HG03175 (cell line): ENCODE measurements around the gene SLC25A33.
A peak's percentile ranks its signal among the peaks of the same experiment; 100 is the strongest.
"Not testable (repeated sequence)": the region's sequence is repeated elsewhere in the genome, so short reads cannot be mapped to it uniquely, and the experiment has no call there.

ENCODE experiments used
- ATAC-seq: cut with Tn5 transposase; IDR thresholded peaks from one replicate; pipeline ENCODE4 v1.9.1; 2021; ENCODE audit warnings: mild to moderate bottlenecking, moderate library complexity; ENCODE audit not compliant: unreplicated experiment

Gene SLC25A33

DNA sequence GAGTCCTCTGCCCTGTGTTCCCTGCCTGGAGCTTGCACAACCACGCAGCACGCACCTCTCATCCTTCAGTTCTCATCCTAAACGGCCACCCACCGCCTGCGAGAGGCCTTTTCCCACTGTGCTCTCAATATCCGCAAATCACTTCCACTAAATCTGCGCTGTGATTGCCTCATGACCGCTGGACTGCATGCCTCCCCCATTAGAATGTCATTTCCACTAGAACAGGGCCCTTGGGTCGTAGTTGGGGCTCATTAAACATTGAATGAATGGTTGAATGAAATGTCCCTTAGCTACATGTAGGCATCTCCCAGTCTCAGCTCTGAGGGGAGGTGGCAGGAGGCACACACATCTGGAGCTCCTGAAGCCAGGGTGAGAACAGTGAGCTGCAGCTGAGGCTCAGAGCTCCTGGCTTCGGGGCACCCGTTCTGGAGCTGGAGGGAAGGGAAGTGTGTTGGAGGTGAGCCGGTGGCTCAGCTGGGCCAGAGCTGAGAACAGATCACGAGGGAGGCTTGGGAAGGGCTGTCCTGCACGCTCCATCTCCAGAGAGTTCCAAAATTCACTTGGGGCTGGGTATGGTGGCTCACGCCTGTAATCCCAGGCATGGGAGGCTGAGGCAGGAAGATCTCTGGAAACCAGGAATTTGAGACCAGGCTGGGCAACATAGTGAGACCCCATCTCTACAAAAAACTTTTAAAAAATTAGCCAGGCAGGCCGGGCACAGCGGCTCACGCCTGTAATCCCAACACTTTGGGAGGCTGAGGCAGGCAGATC, 79.8 kb downstream of the SLC25A33 start:
- ATAC-seq = no peak

DNA sequence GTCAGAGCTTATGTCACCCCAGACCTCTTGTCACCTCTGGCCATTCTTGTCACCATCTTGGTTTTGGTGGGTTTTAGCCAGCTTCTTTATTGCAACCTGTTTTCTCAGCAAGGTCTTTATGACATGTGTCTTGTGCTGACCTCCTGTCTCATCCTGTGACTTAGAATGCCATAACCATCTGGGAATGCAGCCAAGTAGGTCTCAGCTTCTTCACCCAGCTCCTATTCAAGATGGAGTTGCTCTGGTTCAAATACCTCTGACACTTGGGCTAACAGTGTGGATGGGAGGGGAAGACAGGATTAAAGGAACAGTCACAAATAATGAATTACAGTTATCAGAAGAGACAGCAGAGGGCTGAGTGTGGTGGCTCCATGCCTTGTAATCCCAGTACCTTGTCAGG, 81.8 kb downstream of the SLC25A33 start:
- no peak for ATAC-seq

DNA sequence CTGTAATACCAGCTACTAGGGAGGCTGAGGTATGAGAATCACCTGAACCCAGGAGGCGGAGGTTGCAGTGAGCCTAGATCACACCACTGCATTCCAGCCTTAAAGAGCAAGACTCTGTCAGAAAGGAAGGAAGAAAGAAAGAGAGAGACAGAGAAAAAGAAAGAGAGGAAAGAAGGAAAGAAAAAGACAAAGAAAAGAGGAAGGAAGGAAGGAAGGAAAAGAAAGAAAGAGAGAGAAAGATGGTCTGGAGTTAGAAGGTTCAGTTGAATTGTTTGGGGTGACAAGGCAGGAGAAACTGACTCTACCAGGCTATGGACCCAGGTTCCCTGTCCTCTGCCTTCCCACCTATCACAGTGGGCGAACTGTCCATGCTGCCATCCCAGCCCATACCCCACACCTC, 84.8 kb downstream of the SLC25A33 start:
- no peak for ATAC-seq

- ATAC-seq = not testable (repeated sequence)
Measured at GRCh38 chr1:9625030-9625429, 85.8 kb downstream of the SLC25A33 start.

- ATAC-seq = peak; percentile 38
Measured at GRCh38 chr1:9626201-9626608, 86.9 kb downstream of the SLC25A33 start.

DNA sequence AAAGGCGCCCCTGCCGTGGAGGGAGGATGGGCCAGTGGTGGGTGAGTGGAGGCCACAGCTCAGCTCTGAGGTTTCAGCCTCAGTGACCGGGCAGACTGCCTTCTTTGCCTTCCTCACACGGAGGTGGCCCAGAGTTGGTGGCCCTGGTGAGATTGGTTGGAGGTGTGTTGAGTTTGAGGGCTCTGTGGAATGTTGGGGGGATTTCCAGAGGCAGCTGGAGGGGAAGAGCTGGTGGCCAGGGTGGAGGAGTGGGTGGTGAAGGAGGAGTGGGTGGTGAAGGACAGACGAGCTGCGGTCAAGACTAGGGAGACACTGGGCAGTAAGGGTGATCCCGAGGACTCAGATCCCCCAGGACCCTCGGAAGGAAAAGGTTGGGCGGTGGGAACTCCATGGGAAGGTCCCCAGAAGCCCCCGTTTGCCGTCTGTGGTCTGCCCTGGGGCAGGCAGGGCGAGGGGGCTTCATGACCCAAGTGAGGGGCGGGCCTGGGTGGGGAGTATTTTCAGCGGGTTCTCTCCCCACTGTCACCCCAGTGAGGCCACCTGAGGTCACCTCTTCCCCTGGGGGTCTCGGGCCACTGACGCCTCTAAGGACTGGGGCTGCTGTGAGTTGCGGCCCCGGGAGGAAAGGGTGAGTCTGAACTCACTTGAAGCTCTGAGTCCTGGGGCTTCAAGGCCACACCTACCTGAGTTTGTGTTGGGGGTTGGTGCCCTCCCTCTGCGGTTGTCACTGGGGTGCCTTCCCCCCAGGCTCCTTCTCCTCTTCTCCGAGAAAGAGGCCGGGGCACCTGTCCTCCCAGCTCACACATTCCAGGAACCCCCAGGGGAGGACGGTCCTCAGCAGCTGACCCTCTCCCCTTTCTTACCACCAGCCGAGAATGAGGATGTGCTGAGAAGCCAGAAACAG, 89.5 kb downstream of the SLC25A33 start:
- ATAC-seq = no peak

DNA sequence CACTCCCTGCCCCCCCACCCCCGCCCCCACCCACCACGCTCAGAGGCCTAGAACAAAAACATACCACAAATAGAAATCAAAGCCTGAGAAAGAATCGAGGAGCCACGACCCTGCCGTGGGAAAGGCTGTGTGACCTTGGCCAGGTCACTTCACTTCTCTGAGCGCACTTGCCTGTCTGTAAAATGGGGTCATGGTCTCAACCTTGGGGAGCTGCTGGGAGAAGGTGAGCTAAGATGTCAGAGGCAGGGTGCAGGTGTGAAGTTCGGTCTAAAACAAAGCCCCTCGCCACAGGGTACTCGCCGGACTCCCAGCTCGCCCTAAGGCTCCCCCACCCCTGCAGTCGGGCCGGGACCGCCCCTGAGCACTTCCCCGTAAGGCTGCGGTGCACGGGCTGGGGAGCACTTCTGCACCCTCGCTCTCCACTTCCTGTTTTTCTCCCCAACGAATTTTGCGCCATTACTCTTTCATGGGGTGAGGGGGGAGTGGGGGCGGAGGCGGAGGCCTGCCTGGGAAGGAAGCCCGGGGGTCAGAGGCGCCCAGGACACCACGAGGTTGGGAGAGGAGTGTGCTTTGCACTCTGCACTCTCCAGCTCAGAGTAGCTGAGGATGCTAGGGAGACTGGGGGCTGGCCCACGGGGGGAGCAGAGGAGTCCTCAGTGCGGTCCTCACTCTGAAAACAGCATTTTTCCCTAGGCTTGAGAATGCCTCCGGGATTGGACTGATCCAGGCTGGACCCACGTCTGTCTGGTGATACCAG, 90.4 kb downstream of the SLC25A33 start:
- no peak for ATAC-seq

- no peak for ATAC-seq
Measured at GRCh38 chr1:9630331-9631111, 91.3 kb downstream of the SLC25A33 start.

DNA sequence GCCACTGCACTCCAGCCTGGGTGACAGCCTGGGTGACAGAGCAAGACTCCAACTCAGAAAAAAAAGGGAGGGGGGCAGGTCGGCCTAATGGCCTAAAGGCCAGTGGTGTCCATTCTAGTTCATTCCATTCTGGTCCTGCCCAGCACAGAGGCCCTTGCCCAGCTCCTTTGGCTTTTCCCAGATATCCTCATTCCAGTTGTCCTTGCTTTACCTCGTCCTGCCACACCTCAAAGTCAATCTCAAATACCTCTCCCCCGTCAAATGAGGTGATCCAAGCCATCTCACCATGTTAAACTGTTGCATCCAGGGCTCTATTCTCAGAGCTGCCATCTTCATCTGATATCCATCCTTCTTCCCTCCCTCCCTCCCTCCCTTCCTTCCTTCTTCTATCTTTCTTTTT, 92.3 kb downstream of the SLC25A33 start:
- no peak for ATAC-seq

DNA sequence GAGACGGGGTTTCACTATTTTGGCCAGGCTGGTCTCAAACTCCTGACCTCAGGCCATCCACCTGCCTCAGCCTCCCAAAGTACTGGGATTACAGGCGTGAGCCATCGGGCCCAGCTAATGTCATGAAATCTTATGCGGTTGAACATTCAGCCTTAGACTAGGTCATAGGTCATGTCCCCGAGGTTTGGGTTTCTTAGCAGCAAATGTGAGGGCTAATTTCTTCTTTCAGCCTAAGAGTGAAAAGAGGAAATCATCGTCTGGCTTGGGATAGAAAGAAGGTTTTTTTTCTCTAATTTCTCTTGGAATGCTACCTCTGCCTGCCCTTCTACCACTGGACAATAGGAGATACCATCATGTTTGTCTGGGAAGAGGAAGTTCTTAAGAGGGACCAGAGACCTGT, 94.2 kb downstream of the SLC25A33 start:
- no peak for ATAC-seq

DNA sequence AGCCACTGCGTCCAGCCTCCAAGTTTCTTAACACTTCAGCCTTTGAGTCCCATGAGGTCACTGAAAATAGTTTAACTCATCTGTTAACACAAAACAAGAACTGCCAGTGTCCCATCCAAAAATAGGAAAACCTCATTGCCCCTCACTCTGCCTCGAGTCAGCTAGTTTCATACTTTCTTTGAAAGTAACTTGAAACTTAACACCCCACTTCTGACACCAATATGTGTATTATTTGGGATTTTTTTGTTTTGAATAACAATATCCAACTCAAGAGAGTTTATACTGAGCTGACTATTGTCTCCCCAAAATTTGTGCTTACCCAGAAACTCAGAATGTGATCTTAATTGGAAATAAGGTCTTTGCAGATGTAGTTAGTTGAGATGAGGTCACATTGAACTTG, 95.3 kb downstream of the SLC25A33 start:
- ATAC-seq = no peak
